ENCODE results near the gene MAML2. TPM values are rescaled to one million over a fixed set of nuclear protein-coding genes. Genes with fewer than 3 reads are reported as not detected.

Gene MAML2
- total and polyA plus RNA-seq, 8 donors = 2.4 to 11.8 (median 4.1) TPM

DNA sequence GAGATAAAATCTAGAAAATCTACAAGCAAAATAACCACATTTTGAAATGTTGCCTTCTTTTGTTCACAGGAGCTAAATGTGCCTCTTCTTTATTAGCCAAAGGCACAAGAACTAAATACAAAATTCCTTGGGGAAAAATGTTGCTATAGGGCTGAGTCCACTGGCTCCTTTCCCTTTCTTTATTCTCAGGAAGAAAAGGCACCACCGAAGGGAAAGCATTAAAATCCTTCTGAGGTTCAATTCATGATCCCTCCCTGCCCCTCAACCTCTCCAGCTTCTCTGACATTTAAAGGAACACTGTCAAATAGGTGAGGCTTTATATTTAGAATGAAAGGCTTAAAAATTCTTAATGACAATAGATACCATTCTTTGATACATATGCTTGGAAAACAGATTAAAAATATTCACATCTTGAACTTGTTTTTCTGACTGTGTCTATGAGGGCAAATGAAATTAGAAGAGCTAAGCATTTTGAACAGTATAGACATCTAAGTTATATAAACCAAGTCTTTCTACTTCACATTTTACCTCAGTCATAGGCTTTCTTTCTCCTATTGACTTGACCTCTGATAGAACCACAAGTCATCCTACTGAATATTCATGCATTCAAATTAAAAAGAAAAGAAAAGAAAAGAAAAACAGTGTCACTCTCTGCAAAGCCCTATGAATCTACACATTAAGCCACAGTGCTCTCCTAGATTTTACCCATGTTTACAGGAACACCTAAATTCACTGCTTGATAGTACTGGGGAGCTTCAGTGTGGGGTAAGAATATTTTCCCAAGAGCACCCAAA is 148.2 kb downstream of the MAML2 start:
- DNase-seq (no peak), ATAC-seq (no peak), FAIRE-seq (no peak)
- 13 to 19% methylated on average over 1 of the region's 1 CpG for WGBS, 2 donors
- Histone ChIP-seq H3K36me3 (no peaks in the 10 kb centered on the region), H3K27me3 (no peaks in the 10 kb centered on the region), H3K4me1 (peaks cover 0 to 8% (median 1%) of the 10 kb centered on the region in 3 donors), H3K27ac (peak overlapping the region in 1 of 4 donors; percentile 10), H3K9me3 (no peaks in the 10 kb centered on the region), H3K4me3 (no peak overlapping the region)
- intact Hi-C loops (cut with DNase I) = no loop called here
- no peak for TF ChIP-seq CTCF (IDR thresholded peaks at IDR 0.05)

GRCh38 chr11:96193745-96194443 is 149.1 kb downstream of the MAML2 start:
- no peak for TF ChIP-seq CTCF (IDR thresholded peaks at IDR 0.05)
- FAIRE-seq (no peak), ATAC-seq (no peak), DNase-seq (no peak)
- no peaks in the 10 kb centered on the region for H3K27me3 ChIP-seq
- peak overlapping the region in 1 of 4 donors; percentile 10 for H3K27ac ChIP-seq
- H3K9me3 ChIP-seq = no peaks in the 10 kb centered on the region
- peaks cover 0 to 4% (median 0%) of the 10 kb centered on the region in 3 donors for H3K4me1 ChIP-seq
- no peak overlapping the region for H3K4me3 ChIP-seq
- 46 to 47% methylated on average over 4 of the region's 4 CpGs for WGBS, 2 donors
- intact Hi-C loops (cut with DNase I) = no loop called here
- H3K36me3 ChIP-seq = no peaks in the 10 kb centered on the region

GRCh38 chr11:96191752-96192151 is 151.2 kb downstream of the MAML2 start:
- no peak for FAIRE-seq
- no peaks in the 10 kb centered on the region for H3K4me1 ChIP-seq
- H3K4me3 ChIP-seq = no peak overlapping the region
- no peak for ATAC-seq
- no peaks in the 10 kb centered on the region for H3K9me3 ChIP-seq
- intact Hi-C loops (cut with DNase I) = no loop called here
- no peak for DNase-seq
- H3K27ac ChIP-seq = no peak overlapping the region
- H3K36me3 ChIP-seq = no peaks in the 10 kb centered on the region
- no peaks in the 10 kb centered on the region for H3K27me3 ChIP-seq
- 72 to 84% methylated on average over 4 of the region's 4 CpGs for WGBS, 2 donors
- no peak for TF ChIP-seq CTCF (IDR thresholded peaks at IDR 0.05)

DNA sequence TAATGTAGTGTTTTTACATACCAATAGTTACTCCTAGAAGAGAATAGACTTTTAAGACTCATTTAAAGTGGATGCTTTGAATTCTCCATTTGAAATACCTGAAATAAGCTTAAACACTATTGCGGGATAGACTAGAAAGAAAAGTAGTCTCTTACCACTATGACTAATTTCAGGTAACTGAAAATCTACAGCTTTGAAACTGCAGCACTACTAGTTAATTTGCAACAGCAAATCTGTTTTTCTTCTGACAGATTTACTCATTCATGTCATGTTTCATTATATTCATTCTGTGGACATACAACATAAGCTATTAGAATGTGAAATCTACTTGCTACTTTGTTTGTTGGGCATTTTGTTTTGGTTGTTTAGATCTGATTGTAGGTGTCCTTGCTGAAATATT is 153.6 kb downstream of the MAML2 start:
- no peaks in the 10 kb centered on the region for H3K36me3 ChIP-seq
- H3K9me3 ChIP-seq = no peaks in the 10 kb centered on the region
- DNase-seq (no peak), FAIRE-seq (no peak), ATAC-seq (no peak)
- intact Hi-C loops (cut with DNase I) = no loop called here
- 77 to 98% methylated on average over 1 of the region's 1 CpG for WGBS, 2 donors
- no peak overlapping the region for H3K4me3 ChIP-seq
- no peaks in the 10 kb centered on the region for H3K4me1 ChIP-seq
- H3K27me3 ChIP-seq = no peaks in the 10 kb centered on the region
- no peak for TF ChIP-seq CTCF (IDR thresholded peaks at IDR 0.05)
- no peak overlapping the region for H3K27ac ChIP-seq

All from pancreas (tissue), 10 donors.